Upper lobe of left lung (tissue), 6 donors: ENCODE results near the gene LRRC51. TPM values are rescaled to one million over a fixed set of nuclear protein-coding genes. Genes with fewer than 3 reads are reported as not detected.
A peak's percentile ranks its signal among the peaks of the same experiment; 100 is the strongest.

Experiments used
- ATAC-seq, 2 donors: fragments of 200-7000 bp; cut with Tn5 transposase; one replicate each; pipeline ENCODE4 v1.9.1; 2022; ENCODE audit warnings: mild to moderate bottlenecking in 2 of 2, moderate library complexity in 2 of 2; ENCODE audit not compliant: low FRiP score in 2 of 2
- DNase-seq, 2 donors: peaks; one replicate each; pipeline ENCODE4 v3.0.0-alpha.2; 2019 to 2020
- H3K27ac ChIP-seq, 4 donors: fragments of 200-600 bp; sonication (generic); one replicate each; pipeline ENCODE4 v1.5.1; 2016 to 2019
- H3K27me3 ChIP-seq, 4 donors: fragments of 200-600 bp; sonication (generic); one replicate each; pipeline ENCODE4 v1.5.1; 2017 to 2019
- H3K36me3 ChIP-seq, 4 donors: fragments of 200-600 bp; sonication (generic); one replicate each; pipeline ENCODE4 v1.5.1; 2016 to 2019
- H3K4me1 ChIP-seq, 4 donors: fragments of 200-600 bp; sonication (generic); one replicate each; pipeline ENCODE4 v1.5.1; 2018 to 2019
- H3K4me3 ChIP-seq, 4 donors: fragments of 200-600 bp; sonication (generic); one replicate each; pipeline ENCODE4 v1.5.1; 2017 to 2019; ENCODE audit warnings: mild to moderate bottlenecking in 2 of 4, moderate library complexity in 1 of 4
- H3K9me3 ChIP-seq, 4 donors: fragments of 200-600 bp; sonication (generic); one replicate each; pipeline ENCODE4 v1.5.1; 2018 to 2019
- CTCF ChIP-seq, 6 experiments: fragments of 450-650 bp in 4 of 6; fragments of 200-600 bp in 2 of 6; sonication (generic) in 2 of 6; IDR thresholded peaks; one replicate each; pipeline ENCODE4 v1.5.1; 2016 to 2019; ENCODE audit warnings: antibody characterized with exemption in 6 of 6
- EP300 ChIP-seq, 4 donors: sonication (generic); formaldehyde crosslinking; IDR thresholded peaks; one replicate each; pipeline ENCODE4 v1.5.1; 2017; ENCODE audit warnings: antibody characterized with exemption in 4 of 4, control low read depth in 2 of 4
- POLR2A ChIP-seq, 4 donors: fragments of 450-650 bp; IDR thresholded peaks; one replicate each; pipeline ENCODE4 v1.5.1; 2016 to 2017; ENCODE audit warnings: antibody characterized with exemption in 4 of 4, mild to moderate bottlenecking in 2 of 4
- POLR2AphosphoS5 ChIP-seq, 2 donors: sonication (generic); formaldehyde crosslinking; IDR thresholded peaks; one replicate each; pipeline ENCODE4 v1.5.1; 2017; ENCODE audit warnings: antibody characterized with exemption in 2 of 2
- WGBS, 2 donors: methylation state at CpG; one replicate each; pipeline ENCODE4 v1.1.5; 2017 to 2018; 5-methylcytosine and 5-hydroxymethylcytosine counted together
- total RNA-seq, 6 donors: library from RNA; depleted of rRNA in 4 of 6; stranded (reverse); fragments of >200 nt in 4 of 6; gene quantifications; one replicate each; pipeline versions ENCODE4 v1.1.0 to v1.2.1, GENCODE V29; 2016 to 2021
- donor health status: DM: no; HTN: no; CAD: no; lungs with moderate emphysema.
- donor health status: DM: no; HTN: yes; CAD: no; lungs with severe emphysema.

Gene LRRC51
- 10 to 100 TPM in 3 of 6 donors, 1 to 10 TPM in 3; 5.3 to 19.2 (median 10.3) TPM for total RNA-seq

GRCh38 chr11:72080326-72081183, at the start of gene LRRC51, which contains the start of gene NUMA1:
TSS of gene LRRC51 (plus strand) at chr11:72080850. CDS start at chr11:72089084, 8,234 bp downstream.
TSS of gene NUMA1 (minus strand) at chr11:72080542. CDS start at chr11:72035943, 44,599 bp downstream.
- H3K27me3 ChIP-seq: no peaks in the 10 kb centered on the region
- ATAC-seq (peak; percentile 98 to 99), DNase-seq (peak; percentile 94 to 100)
- H3K4me1 ChIP-seq: peaks cover 29 to 33% (median 31%) of the 10 kb centered on the region in 4 donors
- TF ChIP-seq CTCF (IDR thresholded peaks at IDR 0.05) (no peak), EP300 (IDR thresholded peaks at IDR 0.05) (peak in 1 of 4 donors; percentile 58), POLR2AphosphoS5 (IDR thresholded peaks at IDR 0.05) (peak; percentile 84 to 93), POLR2A (IDR thresholded peaks at IDR 0.05) (peak in 3 of 4 donors; percentile 25 to 65 (median 37))
- H3K36me3 ChIP-seq: peaks cover 0 to 6% (median 0%) of the 10 kb centered on the region in 4 donors
- 0 to 1% methylated on average over 50 to 60 of the region's 60 CpGs for WGBS, 2 donors
- peak within 1 kb of the TSS; percentile 61 to 82 (median 72) for H3K4me3 ChIP-seq
- H3K9me3 ChIP-seq: no peaks in the 10 kb centered on the region
- H3K27ac ChIP-seq: peak within 1 kb of the TSS; percentile 87 to 94 (median 91)

GRCh38 chr11:72036687-72037086, 44.0 kb upstream of the LRRC51 start:
- no peak overlapping the region for H3K4me3 ChIP-seq
- peak overlapping the region in 2 of 4 donors; percentile 13 to 40 for H3K27ac ChIP-seq
- DNase-seq (no peak), ATAC-seq (no peak)
- peaks cover 0 to 36% (median 28%) of the 10 kb centered on the region in 4 donors for H3K36me3 ChIP-seq
- peaks cover 34 to 66% (median 48%) of the 10 kb centered on the region in 4 donors for H3K4me1 ChIP-seq
- H3K27me3 ChIP-seq: no peaks in the 10 kb centered on the region
- no peak for TF ChIP-seq CTCF (IDR thresholded peaks at IDR 0.05)
- no peak for TF ChIP-seq POLR2AphosphoS5 (IDR thresholded peaks at IDR 0.05)
- WGBS, 2 donors: 60 to 63% methylated on average over 3 of the region's 3 CpGs
- H3K9me3 ChIP-seq: no peaks in the 10 kb centered on the region

- peak overlapping the region; percentile 92 to 98 (median 95) for H3K27ac ChIP-seq
These were observed 42.9 kb upstream of the LRRC51 start for GRCh38 chr11:72037554-72038311.

DNA sequence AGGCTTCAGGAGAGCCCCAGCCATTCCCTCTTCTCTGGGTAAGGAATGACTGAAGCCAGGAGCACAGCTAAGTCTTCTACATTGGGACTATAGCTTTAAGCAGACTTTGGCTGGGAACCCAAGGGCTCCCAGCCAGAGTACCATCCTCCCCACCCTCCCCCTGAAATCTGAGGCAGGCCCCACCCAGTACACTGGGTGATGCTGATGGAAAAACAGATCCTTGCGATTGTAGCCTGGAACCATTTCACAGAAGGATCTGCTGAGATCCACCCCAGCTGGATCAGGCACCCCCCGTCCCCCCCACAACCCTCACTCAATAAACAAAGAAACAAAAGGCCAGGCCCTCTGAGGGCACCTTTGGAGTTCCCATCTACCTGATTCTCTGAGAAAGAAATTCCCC, 42.2 kb upstream of the LRRC51 start:
- H3K4me1 ChIP-seq: peaks cover 47 to 70% (median 54%) of the 10 kb centered on the region in 4 donors
- peaks cover 0 to 24% (median 22%) of the 10 kb centered on the region in 4 donors for H3K36me3 ChIP-seq
- no peaks in the 10 kb centered on the region for H3K27me3 ChIP-seq
- TF ChIP-seq EP300 (IDR thresholded peaks at IDR 0.05): no peak
- no peak for TF ChIP-seq POLR2A (IDR thresholded peaks at IDR 0.05)
- peak; percentile 9 to 59 for TF ChIP-seq POLR2AphosphoS5 (IDR thresholded peaks at IDR 0.05)
- no peak for TF ChIP-seq CTCF (IDR thresholded peaks at IDR 0.05)
- peak overlapping the region in 3 of 4 donors; percentile 45 to 61 (median 56) for H3K4me3 ChIP-seq
- peak overlapping the region; percentile 92 to 98 (median 95) for H3K27ac ChIP-seq
- H3K9me3 ChIP-seq: no peaks in the 10 kb centered on the region
- ATAC-seq: peak; percentile 47 to 74
- WGBS, 2 donors: 27 to 50% methylated on average over 2 of the region's 2 CpGs
- DNase-seq: peak in 1 of 2 donors; percentile 47

More at GRCh38 chr11:72037554-72038311, 42.9 kb upstream of the LRRC51 start:
- Histone ChIP-seq H3K4me3 (peak overlapping the region in 2 of 4 donors; percentile 56 to 61), H3K9me3 (no peaks in the 10 kb centered on the region), H3K4me1 (peaks cover 45 to 74% (median 53%) of the 10 kb centered on the region in 4 donors), H3K36me3 (peaks cover 0 to 30% (median 26%) of the 10 kb centered on the region in 4 donors), H3K27me3 (no peaks in the 10 kb centered on the region)
- DNase-seq (no peak), ATAC-seq (peak in 1 of 2 donors; percentile 0)
- 61 to 67% methylated on average over 4 of the region's 4 CpGs for WGBS, 2 donors
- TF ChIP-seq CTCF (IDR thresholded peaks at IDR 0.05) (no peak), POLR2AphosphoS5 (IDR thresholded peaks at IDR 0.05) (no peak), POLR2A (IDR thresholded peaks at IDR 0.05) (no peak), EP300 (IDR thresholded peaks at IDR 0.05) (no peak)
